ES-I3 (cell line): ENCODE data around the gene SH2D1B.

ENCODE experiments used
- H3K36me3 ChIP-seq: 2 replicates; pipeline ENCODE4 v1.6.1; 2013; ENCODE audit warnings: mild to moderate bottlenecking, low read length, control low read depth, moderate library complexity; ENCODE audit not compliant: insufficient read depth
- H3K4me1 ChIP-seq: 2 replicates; pipeline ENCODE4 v1.6.1; 2013; ENCODE audit warnings: mild to moderate bottlenecking, control low read depth, low read length; ENCODE audit not compliant: insufficient read depth
- H3K9ac ChIP-seq: 2 replicates; pipeline ENCODE4 v1.6.1; 2013; ENCODE audit warnings: low read depth, mild to moderate bottlenecking, low read length, moderate library complexity
- H3K9me3 ChIP-seq: 2 replicates; pipeline ENCODE4 v1.6.1; 2013; ENCODE audit warnings: mild to moderate bottlenecking, low read length, moderate library complexity; ENCODE audit not compliant: control insufficient read depth, insufficient read depth

The SH2D1B gene

DNA sequence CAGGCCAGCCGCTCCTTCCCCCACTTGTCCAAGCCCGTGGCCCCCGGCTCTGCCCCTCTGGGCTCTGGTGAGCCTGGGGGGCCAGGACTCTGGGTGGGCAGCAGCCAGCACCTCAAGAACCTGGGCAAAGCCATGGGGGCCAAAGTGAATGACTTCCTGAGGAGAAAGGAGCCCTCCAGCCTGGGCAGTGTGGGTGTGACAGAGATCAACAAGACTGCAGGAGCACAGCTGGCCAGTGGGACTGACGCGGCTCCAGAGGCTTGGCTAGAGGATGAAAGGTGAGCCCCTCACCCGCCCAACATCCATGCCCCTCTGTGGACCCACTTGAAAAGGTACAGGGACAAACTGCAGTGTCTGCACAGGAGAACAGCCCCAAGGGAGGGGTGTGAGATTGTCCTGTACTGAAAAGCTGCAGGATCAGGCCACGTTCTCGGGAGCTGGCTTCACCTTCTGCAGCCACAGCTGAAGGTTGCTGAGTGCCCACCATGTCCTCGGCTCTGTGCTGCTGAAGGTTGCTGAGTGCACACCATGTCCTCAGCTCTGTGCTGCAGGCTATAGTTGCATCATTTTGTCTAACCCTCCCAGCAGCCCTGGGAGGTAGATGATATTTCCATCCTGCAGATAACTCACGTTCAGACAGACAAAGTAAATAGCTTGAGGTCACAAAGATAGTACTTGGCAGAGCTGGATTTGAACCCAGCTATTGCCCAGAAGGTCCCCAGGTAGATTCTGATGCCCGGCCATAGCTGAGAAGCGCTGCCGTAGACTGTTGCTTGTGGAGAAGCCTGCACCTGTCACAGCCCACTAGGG, 29.8 kb downstream of the SH2D1B start:
- no peaks in the 10 kb centered on the region for H3K36me3 ChIP-seq
- H3K4me1 ChIP-seq: peaks cover 6% of the 10 kb centered on the region; the same call in 1 of the 2 replicates
- H3K9me3 ChIP-seq: no peaks in the 10 kb centered on the region
- no peak overlapping the region for H3K9ac ChIP-seq

DNA sequence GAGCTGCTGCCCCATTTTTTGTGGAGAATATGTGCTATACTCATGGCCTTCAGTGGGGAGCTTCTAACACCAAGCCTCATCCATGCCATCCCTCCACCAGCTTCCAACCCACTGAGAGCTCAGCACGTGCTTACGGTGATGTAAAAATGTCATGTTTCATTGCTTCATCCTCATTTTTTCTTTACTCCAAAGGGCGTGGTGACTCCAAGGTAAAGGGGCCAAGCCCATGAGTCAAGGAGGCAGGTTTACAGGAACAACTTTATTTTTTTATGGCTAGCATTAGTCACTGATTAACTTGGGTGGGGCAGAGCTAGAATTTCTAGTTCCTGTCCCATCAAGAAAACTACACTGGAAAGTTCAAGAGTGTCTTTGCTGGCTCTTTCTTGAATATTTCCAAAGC, 30.6 kb downstream of the SH2D1B start, which contains the start of gene C1orf226:
Gene C1orf226 (plus strand): TSS at position 346 of the 400 bp plus-strand sequence. CDS start 174 bp downstream, outside the sequence.
- Histone ChIP-seq H3K9ac (no peak within 1 kb of the TSS), H3K4me1 (peaks cover 6% of the 10 kb centered on the region; the same call in 1 of the 2 replicates), H3K36me3 (no peaks in the 10 kb centered on the region), H3K9me3 (no peaks in the 10 kb centered on the region)

DNA sequence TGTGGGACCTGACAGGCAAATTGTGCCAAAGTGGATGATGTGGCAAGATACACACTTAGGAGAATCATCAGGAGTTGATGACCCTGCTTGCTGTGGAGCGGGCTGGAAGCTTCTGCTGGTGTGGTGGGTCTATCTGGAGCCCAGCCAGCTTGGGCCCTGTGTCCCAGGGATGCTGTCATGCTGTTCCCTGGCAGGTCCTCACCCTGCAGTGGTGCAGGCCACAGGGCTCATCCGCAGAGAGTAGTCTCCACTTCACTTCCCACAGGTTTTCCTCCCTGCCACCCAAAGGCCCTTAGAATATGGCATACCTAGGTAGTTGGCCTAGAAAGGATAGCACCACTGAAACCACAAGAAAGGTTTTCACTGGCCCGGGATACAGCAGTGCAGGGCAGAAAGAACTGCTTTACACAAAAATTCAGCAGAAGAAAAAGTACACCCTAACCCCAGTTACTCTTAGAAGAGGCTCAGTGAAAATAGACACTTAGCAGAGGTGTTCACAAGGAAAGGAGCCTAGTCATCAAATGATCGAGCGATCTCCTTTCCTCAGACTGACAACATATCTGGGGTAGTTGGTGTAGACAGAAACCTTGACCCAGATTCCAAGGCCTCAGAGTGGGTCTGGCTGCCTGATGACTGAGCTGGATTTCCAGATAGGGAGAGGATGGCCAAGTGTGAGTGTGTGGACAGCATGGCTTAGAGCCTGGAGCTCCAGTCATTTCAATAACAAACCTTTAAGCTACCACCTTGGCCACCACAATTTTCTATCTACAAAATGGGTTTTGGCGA, 31.7 kb downstream of the SH2D1B start:
- Histone ChIP-seq H3K36me3 (no peaks in the 10 kb centered on the region), H3K9ac (no peak overlapping the region), H3K9me3 (no peaks in the 10 kb centered on the region), H3K4me1 (peaks cover 6% of the 10 kb centered on the region; the same call in 1 of the 2 replicates)

DNA sequence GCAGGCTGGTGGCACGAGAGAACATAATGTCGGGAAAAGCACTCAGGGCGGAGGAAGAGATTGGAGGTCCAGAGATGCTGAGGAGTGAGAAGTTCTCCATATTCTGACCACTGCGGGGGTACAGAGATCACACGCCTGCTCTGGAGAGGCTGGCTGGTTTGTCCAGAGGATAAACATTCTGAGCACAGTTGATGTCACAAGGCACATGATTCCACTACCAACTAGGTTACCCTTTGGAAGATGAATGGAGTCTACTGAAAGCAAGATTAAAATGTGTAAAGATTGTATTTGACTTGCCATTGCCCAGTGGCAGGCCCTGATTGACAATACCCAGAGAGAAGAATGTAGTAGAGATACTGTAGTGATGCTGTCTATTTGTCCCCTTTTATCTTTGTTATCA, 35.2 kb downstream of the SH2D1B start, which contains the start of gene SPATA46:
Gene SPATA46 (minus strand): TSS at position 164 of the 400 bp plus-strand sequence. CDS start 64 bp downstream, at position 100.
- H3K4me1 ChIP-seq: no peaks in the 10 kb centered on the region
- no peak within 1 kb of the TSS for H3K9ac ChIP-seq

DNA sequence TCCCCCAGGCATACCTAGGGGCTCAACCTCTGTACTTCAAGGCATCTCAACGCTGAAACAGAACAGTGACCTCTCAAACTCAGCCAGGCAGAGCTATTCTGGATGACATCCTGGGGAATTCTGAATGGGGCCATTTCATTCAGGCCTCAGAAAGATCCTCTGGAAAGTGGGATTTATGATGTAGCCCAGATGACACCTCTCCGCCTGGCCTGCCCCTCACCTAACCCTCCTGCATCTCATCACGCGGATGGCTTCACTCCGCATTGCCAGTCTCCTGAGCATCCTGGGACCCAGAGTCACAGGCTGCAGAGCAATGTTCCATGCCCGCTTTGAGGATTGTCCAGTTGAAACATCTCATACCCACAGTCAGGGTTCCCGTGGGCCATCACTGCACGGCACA, 36.5 kb downstream of the SH2D1B start:
- Histone ChIP-seq H3K9ac (no peak overlapping the region), H3K9me3 (no peaks in the 10 kb centered on the region), H3K36me3 (no peaks in the 10 kb centered on the region), H3K4me1 (no peaks in the 10 kb centered on the region)

More for the DNA sequence above, 35.2 kb downstream of the SH2D1B start, which contains the start of gene SPATA46:
- Histone ChIP-seq H3K36me3 (no peaks in the 10 kb centered on the region), H3K9me3 (no peaks in the 10 kb centered on the region)

DNA sequence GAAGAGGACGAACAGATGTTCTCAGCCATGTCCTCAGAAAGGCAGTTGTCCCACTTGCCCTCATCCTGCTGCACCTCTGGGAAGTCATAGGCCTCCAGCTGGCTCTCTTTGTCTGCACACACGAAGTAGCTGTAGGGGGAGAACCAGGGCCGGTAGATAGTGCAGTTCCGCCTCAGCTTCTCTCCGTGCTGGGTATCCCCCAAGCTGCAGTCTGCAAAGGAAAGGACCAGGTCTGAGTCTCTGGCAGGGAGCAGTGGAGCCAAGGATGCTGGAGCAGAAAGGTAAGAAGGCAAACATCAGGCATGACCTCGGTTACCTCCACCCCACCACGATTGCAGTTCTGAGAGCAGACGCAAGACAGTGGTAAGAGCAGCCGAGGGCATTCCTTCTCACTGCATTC, 37.5 kb downstream of the SH2D1B start:
- no peak overlapping the region for H3K9ac ChIP-seq

DNA sequence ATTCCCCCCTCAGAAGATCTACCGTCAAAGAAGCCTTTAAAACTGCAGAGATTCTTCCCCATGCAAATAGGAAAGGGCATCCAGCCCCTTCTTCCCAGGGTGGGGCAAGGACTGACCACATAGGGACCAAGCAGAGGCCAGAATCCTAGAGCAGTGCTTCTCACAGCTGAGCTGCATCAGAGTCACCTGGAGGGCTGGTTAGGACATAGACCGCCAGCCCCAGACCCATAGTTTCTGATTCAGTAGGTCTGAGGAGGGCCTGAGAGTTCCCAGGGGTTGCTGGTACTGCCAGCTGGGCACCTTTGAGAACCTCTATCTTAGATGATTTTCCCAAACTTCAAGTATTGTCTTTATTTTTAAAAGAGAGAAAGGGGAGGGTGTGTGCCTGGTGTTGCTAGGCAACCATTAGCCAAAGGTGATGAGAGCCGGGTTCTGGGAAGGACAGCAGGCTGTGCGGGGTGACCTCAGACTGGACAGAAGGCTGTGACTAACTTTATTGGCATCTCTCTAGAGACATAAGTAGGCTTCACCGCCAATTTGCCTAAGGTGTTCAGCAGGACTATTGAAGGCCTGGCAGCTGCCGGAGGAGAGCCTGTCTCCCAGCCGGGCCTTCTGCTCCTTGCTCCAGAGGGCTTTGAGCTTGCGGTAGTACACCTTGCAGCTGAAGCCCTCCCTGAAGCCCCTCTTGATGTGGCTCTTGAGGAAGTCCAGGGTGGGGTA, 38.2 kb downstream of the SH2D1B start:
- Histone ChIP-seq H3K9me3 (no peaks in the 10 kb centered on the region), H3K9ac (no peak overlapping the region), H3K36me3 (no peaks in the 10 kb centered on the region), H3K4me1 (no peaks in the 10 kb centered on the region)

More for the DNA sequence above, 37.5 kb downstream of the SH2D1B start:
- Histone ChIP-seq H3K9me3 (no peaks in the 10 kb centered on the region), H3K4me1 (no peaks in the 10 kb centered on the region), H3K36me3 (no peaks in the 10 kb centered on the region)

DNA sequence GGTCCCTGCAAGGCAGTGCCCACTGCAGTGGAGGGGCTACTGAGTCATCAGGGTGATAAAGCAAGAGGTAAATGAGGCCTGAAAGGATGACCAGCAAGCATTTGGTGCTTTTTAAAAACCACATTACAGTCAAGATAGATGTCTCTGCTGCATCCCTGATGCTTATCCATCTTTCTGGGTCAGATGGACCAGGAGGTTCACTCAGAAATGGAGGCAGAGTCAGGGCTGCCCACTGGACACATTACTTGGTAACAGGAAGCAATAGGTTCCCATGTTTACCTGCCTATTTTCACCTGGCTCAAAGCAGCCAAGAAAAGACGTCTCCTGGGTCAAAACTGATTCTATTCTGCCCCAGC, 38.9 kb downstream of the SH2D1B start:
- no peaks in the 10 kb centered on the region for H3K9me3 ChIP-seq
- no peak overlapping the region for H3K9ac ChIP-seq
- no peaks in the 10 kb centered on the region for H3K4me1 ChIP-seq
- no peaks in the 10 kb centered on the region; the same call in 1 of the 2 replicates for H3K36me3 ChIP-seq

DNA sequence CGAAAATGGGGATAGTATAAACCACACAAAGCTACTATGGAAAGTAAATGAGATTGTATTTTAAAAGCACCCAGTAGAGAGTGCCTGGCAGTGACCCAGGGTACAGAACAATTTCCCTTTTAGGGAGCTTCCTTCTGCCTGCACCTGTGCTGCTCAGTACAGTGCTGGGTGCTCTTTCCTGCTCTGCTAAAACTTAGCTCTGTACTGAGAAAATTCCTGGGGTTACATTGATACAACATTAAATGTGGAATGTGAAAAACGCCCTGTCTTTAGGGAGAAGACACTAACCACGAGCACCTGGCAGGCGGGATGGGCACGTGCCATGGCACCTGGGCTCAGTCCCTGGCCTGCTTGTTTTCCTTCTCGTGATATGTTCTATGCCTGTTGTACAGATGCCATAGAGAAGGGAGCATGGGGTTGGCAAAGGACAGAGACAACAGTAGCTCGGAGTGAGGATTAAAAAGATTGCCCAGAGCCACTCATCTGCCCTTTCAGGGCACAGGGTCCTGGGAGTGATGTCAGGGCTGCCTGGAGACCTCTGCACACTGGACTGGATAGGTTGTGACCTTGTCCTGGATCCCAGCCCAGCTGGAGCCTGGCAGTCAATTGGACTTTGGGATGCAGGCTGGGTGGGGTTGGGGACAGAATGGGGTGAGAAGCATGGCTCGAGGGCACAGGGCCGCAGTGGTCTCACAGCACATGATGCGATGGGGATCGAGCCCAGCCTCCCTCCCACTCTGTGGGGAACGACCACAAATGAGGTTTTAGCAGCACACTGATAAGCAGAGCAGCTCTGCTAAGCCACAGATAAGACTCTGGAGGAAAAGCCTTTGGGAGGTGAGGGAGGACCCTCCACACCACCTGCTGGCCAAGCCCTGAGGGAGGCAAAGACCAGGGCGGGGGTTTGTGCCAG, 39.5 kb downstream of the SH2D1B start:
- Histone ChIP-seq H3K9me3 (no peaks in the 10 kb centered on the region), H3K36me3 (no peaks in the 10 kb centered on the region; the same call in 1 of the 2 replicates), H3K9ac (no peak overlapping the region), H3K4me1 (no peaks in the 10 kb centered on the region)

DNA sequence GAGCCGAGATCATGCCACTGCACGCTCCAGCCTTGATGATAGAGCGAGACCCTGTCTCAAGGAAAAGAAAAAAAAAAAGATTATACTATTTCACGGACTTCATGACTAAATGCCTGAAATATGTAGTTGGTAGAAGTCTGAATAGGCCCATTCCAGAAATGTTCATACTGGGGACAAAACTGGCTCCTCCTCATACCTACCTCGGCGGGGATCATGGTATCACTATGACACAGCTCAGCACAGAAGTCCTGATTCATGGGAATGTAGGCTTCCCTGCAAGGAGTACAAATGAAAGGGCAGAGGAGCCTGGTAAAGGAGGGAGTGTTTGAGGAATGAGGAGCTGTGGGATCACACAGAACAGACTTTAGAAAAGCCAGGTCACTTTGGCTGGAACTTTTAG, 40.3 kb downstream of the SH2D1B start:
- Histone ChIP-seq H3K4me1 (no peaks in the 10 kb centered on the region), H3K9me3 (no peaks in the 10 kb centered on the region), H3K36me3 (no peaks in the 10 kb centered on the region; the same call in 1 of the 2 replicates), H3K9ac (no peak overlapping the region)

DNA sequence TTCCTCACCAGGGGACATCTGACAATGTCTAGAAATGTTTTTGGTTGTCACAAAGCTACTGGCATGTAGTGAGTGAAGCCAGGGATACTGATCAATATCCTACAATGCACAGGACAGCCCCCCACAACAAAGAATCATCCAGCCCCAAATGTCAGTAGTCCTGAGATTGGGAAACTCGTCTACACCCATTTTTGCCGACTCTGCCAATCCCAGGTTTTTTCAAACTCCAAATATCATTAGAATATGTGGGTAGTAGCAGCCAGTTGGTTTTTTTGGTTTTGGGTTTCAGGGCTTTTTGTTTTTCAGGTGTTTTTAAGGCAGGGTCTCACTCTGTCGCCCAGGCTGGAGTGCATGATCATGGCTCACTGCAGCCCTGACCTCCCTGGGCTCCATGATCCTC, 41.2 kb downstream of the SH2D1B start:
- Histone ChIP-seq H3K36me3 (no peaks in the 10 kb centered on the region; the same call in 1 of the 2 replicates), H3K9ac (no peak overlapping the region), H3K4me1 (no peaks in the 10 kb centered on the region), H3K9me3 (no peaks in the 10 kb centered on the region)

DNA sequence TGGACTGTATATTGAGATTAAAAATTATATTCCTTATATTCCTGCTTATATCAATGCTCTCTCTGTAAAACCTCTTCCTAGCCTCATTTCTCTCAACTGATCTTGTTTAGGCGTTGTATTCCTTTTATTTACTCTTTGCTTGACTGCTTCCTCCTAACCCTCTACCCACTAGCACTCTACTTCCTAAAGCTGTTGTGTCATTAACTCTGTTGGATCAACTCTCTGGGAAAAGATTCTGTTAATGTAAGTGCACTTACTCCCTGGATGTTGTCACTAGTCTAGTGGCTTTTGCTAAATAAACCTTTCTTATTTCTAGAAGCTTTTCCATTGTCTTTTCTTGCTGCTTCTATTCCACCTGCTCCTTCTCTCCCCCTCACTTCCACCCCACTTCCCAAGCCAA, 41.8 kb downstream of the SH2D1B start:
- Histone ChIP-seq H3K36me3 (no peaks in the 10 kb centered on the region; the same call in 1 of the 2 replicates), H3K9ac (no peak overlapping the region), H3K4me1 (no peaks in the 10 kb centered on the region), H3K9me3 (no peaks in the 10 kb centered on the region)

DNA sequence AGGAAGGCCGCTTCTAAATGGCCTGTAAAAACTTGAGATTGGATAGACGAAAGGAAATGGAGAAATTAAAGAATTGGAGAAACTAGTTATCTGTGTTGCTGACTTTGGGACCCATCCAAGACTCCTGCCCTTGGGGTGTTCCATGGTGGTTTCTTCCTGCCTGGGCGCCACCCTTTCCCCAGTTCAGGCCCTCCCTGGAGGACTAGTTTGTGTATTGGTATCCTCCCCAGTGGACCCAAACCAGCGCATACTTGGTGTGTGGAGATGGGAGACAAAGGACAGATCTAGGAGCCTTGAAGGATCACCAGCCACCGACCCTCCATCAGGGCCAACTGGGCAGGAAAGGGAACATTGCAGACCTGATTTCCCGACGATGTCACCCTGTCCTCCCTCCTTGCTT, 42.4 kb downstream of the SH2D1B start:
- no peaks in the 10 kb centered on the region; the same call in 1 of the 2 replicates for H3K36me3 ChIP-seq
- H3K4me1 ChIP-seq: no peaks in the 10 kb centered on the region
- H3K9me3 ChIP-seq: no peaks in the 10 kb centered on the region
- H3K9ac ChIP-seq: no peak overlapping the region
